HG02840 (cell line): ENCODE data around the gene MAEA.

Experiments
- ATAC-seq: cut with Tn5 transposase; IDR thresholded peaks from one replicate; pipeline ENCODE4 v1.9.1; 2021; ENCODE audit warnings: mild to moderate bottlenecking, moderate library complexity, moderate number of reproducible peaks; ENCODE audit not compliant: unreplicated experiment, low FRiP score

The MAEA gene

DNA sequence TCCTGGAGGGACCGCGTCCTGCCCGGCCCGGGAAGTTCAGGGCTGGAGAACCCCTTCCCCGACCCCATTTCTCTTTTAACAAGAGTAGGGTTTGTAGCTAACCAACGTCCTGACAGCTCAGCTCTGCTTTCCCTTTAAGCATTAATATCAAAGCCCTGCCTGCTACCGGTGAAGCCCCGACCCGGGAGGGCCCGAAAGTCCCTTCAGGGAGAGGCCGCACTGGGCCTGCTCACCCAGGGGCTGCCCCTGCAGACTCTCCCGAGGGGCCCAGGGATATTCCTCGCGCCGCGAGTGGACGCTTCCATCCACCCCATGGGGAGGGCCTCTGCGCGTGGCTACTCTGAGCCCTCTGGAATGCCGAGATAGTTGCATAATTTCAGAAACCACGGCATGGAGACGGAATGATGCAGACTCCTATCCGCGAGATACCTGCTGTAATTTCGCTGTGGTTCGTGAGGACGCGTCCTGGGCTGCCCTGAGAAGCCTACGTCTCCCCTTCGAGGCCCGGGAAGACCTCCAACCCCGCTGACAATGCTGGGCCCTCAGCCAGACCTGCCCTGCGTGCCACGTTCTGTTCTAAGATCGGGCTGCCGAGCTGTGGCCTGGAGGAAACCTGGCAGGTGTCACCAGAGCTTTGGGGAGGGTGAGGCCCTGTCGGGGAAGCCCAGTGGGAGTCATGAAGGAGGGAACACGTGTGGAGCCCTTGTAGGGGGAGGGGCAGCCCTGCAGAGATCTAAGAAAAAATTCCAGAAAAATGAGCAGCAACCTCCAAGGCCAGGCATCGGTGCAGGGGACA lies 39.8 kb upstream of the MAEA start:
- ATAC-seq: peak; percentile 2

DNA sequence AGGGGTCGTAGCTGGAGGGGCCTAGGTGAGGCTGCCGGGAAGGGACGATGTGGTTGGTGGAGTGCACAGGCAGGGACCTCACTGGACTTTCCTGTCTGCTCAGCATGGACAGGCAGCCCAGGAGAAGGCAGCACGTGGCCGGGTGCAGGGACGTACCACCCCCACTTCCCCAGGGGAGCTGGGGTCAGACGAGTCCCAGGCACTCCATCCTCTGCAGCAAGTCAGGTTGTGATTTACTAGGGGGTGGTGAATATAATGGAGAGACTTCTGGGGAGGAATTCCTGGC lies 39.2 kb upstream of the MAEA start:
- ATAC-seq: no peak

DNA sequence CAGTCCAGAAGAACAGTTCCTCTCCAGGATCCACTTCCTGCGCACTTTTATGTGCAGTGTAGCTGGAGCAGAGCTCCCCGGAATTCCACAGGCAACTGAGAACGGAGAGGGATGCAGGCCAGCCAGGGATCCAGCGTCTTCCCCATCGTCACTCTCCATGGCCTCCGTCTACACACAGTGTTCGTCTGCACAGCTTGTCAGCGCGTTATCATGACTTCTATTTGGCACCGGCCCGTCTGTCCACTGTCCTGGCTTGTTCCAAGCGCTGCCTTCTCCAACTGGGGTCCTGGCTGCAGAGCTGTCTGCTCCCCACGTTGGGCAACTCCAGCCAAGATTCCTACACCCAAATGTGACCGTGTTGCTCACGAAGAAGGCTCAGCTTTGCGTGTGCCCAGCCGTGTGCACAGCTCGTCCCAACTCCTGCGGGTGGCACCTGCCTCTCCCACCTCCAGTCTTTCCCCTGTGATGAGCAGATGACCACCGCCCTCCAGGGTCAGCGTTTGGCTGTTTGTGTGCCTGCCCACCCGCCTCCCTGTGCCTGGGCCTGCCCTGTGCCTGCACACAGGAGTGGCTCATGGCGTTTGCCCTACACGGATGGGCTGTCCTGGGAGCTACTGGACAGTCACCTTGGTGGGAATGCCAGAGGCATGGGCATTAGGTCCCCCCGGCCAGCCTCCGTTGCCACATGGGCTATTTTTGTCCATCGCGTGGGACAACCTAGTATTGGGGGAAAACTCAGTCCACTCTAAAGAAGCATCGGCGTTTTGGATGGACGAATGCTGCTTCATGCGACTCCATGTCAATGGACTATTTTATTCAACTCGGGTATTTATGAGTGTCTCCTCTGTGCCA lies 38.5 kb upstream of the MAEA start:
- no peak for ATAC-seq

GRCh38 chr4:1251773-1252066 lies 38.0 kb upstream of the MAEA start:
- ATAC-seq: no peak

GRCh38 chr4:1252928-1253492 lies 36.7 kb upstream of the MAEA start:
- no peak for ATAC-seq

GRCh38 chr4:1253831-1254230 lies 35.9 kb upstream of the MAEA start:
- ATAC-seq: no peak

- ATAC-seq: no peak
These were observed 34.5 kb upstream of the MAEA start for GRCh38 chr4:1255151-1255550.

GRCh38 chr4:1255699-1256098 lies 34.0 kb upstream of the MAEA start:
- no peak for ATAC-seq

DNA sequence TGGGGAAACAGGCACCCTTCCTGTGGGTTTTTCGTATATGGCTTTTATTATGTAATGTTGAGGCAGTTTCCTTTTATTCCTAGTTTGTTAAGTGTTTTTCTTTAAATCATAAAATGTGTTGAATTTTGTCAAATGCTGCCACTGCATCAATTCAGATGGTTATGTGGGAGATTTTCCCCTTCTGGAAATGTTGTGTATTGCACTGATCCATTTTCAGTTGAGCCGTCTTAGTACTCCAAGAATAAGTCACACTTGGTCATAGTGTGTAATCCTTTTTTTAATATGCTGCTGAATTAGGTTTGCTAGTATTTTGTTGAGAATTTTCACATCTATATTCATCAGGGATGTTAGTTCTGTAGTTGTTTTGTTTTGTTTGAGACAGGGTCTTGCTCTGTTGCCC lies 31.2 kb upstream of the MAEA start:
- no peak for ATAC-seq

DNA sequence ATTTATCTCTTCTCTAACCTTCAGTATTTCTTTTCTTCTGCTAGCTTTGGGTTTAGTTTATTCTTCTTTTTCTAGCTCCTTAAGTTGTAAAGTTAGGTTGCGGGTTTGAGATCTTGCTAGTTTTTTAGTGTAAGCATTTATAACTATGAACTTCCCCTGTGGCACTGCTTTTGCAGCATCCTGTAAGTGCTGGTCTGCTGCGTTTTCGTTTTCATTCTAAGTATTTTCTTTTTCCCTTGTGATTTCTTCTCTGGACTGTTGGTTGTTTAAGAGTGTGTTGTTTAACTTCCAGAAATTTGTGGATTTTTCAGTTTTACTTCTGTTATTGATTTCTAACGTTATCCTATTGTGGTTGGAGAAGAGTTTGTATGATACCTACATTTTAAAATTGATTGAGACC lies 29.7 kb upstream of the MAEA start:
- ATAC-seq: no peak

GRCh38 chr4:1260418-1261106 lies 29.1 kb upstream of the MAEA start:
- ATAC-seq: no peak

DNA sequence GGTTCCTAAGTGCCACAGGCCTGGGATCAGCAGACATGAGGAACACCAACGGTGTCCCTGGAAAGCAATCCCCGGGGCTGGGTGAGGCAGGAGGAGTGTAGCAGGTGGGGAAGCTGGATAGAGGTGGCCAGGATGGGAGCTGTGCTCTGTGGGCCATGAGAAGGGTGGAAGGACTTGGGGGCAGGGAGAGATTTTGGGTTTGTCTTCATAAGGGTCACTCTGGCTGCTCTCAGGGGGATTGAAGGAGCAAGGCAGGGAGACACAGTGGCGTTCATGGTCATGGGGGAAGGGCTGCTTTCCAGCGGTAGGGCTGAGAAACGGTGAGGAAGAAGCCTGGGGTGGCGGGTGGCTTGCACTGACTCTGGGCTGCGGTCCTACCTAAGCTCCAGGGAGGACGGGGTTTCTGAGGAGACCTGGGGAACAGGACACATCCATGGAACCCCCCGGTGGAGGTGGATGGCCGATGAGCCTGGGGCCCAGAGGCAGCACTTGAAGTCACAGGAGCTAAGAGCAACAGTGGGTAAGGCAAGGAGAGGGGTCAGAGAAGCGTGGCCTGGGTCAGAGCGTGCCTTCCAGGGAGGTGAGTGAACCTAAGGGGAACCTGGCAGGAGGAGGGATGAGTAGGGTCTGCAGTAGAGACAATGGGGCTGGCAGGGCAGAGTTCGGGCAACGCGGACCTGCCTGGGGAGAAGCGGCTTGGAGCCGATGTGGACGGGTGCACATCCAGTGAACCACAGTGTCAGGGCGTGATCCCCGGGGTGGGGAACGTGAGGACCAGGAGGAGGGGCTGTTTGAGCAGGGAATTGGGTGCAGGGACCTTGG lies 28.4 kb upstream of the MAEA start:
- no peak for ATAC-seq

DNA sequence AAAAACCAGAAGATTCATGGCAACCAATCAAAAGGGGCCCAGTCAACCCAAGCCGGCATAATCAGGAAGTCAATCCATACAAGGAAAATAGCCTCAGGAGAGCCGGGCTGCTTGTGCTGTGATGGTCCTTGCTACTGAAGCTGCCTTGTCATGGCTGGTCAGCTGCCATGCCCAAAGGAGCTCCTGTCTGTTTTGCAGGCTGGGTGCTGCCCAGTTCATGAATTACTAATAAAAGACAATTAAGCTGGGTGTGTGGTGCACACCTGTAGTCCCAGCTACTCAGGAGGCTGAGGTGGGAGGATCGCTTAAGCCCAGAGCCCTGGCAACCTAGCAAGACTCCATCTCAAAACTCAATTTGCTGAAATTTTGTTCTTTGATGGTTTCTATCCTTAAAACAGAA lies 24.7 kb upstream of the MAEA start:
- no peak for ATAC-seq

- no peak for ATAC-seq
These were observed 24.3 kb upstream of the MAEA start for GRCh38 chr4:1265351-1265750.

DNA sequence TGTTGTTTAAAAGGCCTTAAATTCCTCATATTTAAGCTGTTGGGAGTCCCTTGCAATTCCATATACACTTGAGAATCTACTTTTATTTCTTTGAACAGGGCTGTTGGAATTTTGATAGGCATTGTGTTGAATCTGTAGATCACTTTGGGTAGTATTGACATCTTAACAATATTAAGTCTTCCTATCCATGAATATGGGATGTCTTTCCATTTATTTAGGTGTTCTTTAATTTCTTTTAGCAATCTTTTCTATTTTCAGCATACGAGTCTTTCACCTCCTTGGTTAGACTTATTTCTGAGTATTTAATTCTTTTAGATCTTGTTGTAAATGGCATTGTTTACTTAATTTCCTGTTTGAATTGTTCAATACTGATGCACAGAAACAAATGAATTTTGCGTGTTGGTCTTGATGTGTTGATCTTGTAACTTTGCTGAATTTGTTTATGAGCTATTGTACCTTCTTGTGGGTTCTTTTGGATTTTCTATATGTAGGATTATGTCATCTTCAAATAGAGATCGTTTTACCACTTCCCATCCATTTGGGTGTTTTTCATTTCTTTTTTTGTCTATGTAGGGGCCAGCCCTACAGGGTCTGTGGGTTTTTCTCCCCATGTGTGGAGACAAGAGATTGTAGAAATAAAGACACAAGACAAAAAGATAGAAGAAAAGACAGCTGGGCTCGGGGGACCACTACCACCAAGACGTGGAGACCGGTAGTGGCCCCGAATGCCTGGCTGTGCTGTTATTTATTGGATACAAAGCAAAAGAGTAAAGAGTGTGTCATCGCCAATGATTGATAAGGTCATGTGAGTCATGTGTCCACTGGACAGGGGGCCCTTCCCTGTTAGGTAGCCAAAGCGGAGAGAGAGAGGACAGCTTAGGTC lies 22.6 kb upstream of the MAEA start:
- no peak for ATAC-seq

GRCh38 chr4:1269209-1269608 lies 20.5 kb upstream of the MAEA start:
- no peak for ATAC-seq

GRCh38 chr4:1271686-1272085 lies 18.0 kb upstream of the MAEA start:
- no peak for ATAC-seq

DNA sequence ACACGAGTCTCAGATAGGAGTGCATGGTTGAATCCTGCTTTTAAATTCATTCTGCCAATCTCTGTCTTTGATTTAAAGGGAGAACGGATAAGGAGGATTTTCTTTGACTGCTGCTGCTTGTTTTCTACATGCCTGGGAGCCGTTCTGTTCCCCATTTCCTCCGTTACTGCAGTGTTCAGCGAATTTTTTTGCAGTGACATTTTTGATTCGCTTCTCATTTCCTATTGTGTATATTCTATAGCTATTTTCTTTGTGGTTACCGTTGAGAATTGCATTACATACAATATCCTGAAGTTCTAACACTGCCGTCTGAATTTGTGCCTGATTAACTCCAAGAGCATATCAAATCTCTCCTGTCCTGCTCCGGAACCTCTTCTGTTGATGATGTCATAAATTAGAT lies 14.8 kb upstream of the MAEA start:
- ATAC-seq: no peak

DNA sequence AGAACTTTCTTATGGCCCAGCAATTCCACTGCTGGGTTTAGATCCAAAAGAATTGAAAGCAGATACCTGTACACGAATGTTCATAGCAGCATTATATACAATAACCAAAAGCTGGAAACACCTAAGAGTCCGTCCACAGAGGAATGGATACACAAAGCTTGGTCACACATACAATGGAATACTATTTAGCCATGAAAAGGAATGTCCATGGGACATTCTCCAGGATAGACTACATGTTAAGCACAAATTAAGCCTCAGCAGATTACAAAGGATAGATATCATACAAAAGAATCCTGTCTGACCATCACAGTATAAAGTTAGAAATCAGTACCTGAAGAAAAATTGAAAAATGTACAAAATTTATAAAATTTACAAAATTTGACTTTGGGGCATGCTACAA lies 12.7 kb upstream of the MAEA start:
- no peak for ATAC-seq
